Measurements from ENCODE around the gene MXRA7.
"Not testable (repeated sequence)": the region's sequence is repeated elsewhere in the genome, so short reads cannot be mapped to it uniquely, and the experiment has no call there.

MXRA7 gene

GRCh38 chr17:76735006-76735405, 24.2 kb upstream of the MXRA7 start:
- no peak for DNase-seq

GRCh38 chr17:76734080-76734840, 23.5 kb upstream of the MXRA7 start:
- DNase-seq: no peak

- DNase-seq: no peak
Measured at GRCh38 chr17:76733618-76733957, 22.8 kb upstream of the MXRA7 start.

GRCh38 chr17:76732734-76733617, 22.2 kb upstream of the MXRA7 start:
- DNase-seq: no peak

GRCh38 chr17:76731800-76732733, 21.3 kb upstream of the MXRA7 start:
- not testable (repeated sequence) for DNase-seq

GRCh38 chr17:76727745-76728456, 17.1 kb upstream of the MXRA7 start:
- DNase-seq: peak; percentile 72

GRCh38 chr17:76726776-76727718, 16.3 kb upstream of the MXRA7 start, which contains the start of gene METTL23:
TSS of gene METTL23 (plus strand) at chr17:76726839. CDS start at chr17:76729711, 2,872 bp downstream.
- no peak for DNase-seq

- DNase-seq: peak; percentile 98
Measured at GRCh38 chr17:76726231-76726775, 15.5 kb upstream of the MXRA7 start, which contains the start of gene JMJD6. TSS of gene JMJD6 (minus strand) at chr17:76726606. CDS start at chr17:76726475, 131 bp downstream.

- DNase-seq: peak; percentile 91
Measured at GRCh38 chr17:76725580-76726230, 14.9 kb upstream of the MXRA7 start.

GRCh38 chr17:76723812-76724211, 13.0 kb upstream of the MXRA7 start:
- peak; percentile 60 for DNase-seq

- DNase-seq: peak; percentile 47
Measured at GRCh38 chr17:76722977-76723376, 12.2 kb upstream of the MXRA7 start.

GRCh38 chr17:76722279-76722678, 11.5 kb upstream of the MXRA7 start:
- peak; percentile 31 for DNase-seq

GRCh38 chr17:76721463-76721862, 10.7 kb upstream of the MXRA7 start:
- DNase-seq: peak; percentile 38

GRCh38 chr17:76720941-76721340, 10.2 kb upstream of the MXRA7 start:
- peak; percentile 49 for DNase-seq

- peak; percentile 30 for DNase-seq
Measured at GRCh38 chr17:76720211-76720610, 9.4 kb upstream of the MXRA7 start.

- peak; percentile 62 for DNase-seq
Measured at GRCh38 chr17:76718516-76718915, 7.8 kb upstream of the MXRA7 start.

GRCh38 chr17:76716839-76717215, 6.1 kb upstream of the MXRA7 start:
- DNase-seq: peak; percentile 14

- DNase-seq: peak; percentile 69
Measured at GRCh38 chr17:76716146-76716838, 5.5 kb upstream of the MXRA7 start.

- no peak for DNase-seq
Measured at GRCh38 chr17:76715496-76715830, 4.7 kb upstream of the MXRA7 start.

All from activated effector memory CD4-positive, alpha-beta T cell treated with anti-CD3 and anti-CD28 coated beads, Interleukin-2, amount 50 U/mL, for 16 hours (primary cell).